ENCODE data around the gene IFITM2. TPM values are rescaled to one million over a fixed set of nuclear protein-coding genes. Genes with fewer than 3 reads are reported as not detected.

IFITM2 gene
- total and polyA plus RNA-seq, 4 donors = 75.7 to 4,189 (median 860) TPM

GRCh38 chr11:353179-353873, 45.7 kb downstream of the IFITM2 start:
- TF ChIP-seq CTCF (IDR thresholded peaks at IDR 0.05; ENCODE audit: control extremely low read depth, extremely low read depth) = no peak
- no peak for ATAC-seq (ENCODE audit: insufficient read depth, low FRiP score)
- Histone ChIP-seq H3K4me1 (ENCODE audit: control insufficient read depth in 5 of 5, insufficient read depth in 5 of 5, low read length in 5 of 5) (peaks cover 0 to 32% (median 8%) of the 10 kb centered on the region in 5 donors), H3K36me3 (ENCODE audit: control insufficient read depth in 4 of 4, insufficient read depth in 4 of 4, low read length in 4 of 4) (peaks cover 0 to 16% (median 1%) of the 10 kb centered on the region in 4 donors), H3K27ac (ENCODE audit: low read depth in 1 of 2, low read length in 1 of 2) (peak overlapping the region; percentile 63 to 87), H3K4me3 (no peak overlapping the region), H3K9me3 (ENCODE audit: control insufficient read depth in 4 of 4, insufficient read depth in 3 of 4, low read length in 3 of 4) (peaks cover 0 to 3% (median 0%) of the 10 kb centered on the region in 4 donors), H3K9ac (ENCODE audit: insufficient read depth in 1 of 2, low read length in 2 of 2) (peak overlapping the region in 1 of 2 donors; percentile 77), H3K27me3 (ENCODE audit: control insufficient read depth in 3 of 3, insufficient read depth in 3 of 3, low read length in 2 of 3) (no peaks in the 10 kb centered on the region)
- peak; percentile 85 to 97 (median 91) for DNase-seq
- 36 to 55% methylated on average over 16 of the region's 16 CpGs for WGBS, 2 donors

GRCh38 chr11:355581-356458, 48.2 kb downstream of the IFITM2 start:
- 4% methylated on average over 39 to 76 of the region's 76 CpGs for WGBS, 2 donors
- H3K27ac ChIP-seq (ENCODE audit: low read depth in 1 of 2, low read length in 1 of 2) = peak overlapping the region; percentile 93 to 96
- DNase-seq = peak; percentile 98 to 99 (median 98)
- no peak overlapping the region for H3K4me3 ChIP-seq
- H3K27me3 ChIP-seq (ENCODE audit: control insufficient read depth in 3 of 3, insufficient read depth in 3 of 3, low read length in 2 of 3) = no peaks in the 10 kb centered on the region
- peak; percentile 78 for ATAC-seq (ENCODE audit: insufficient read depth, low FRiP score)
- H3K9me3 ChIP-seq (ENCODE audit: control insufficient read depth in 4 of 4, insufficient read depth in 3 of 4, low read length in 3 of 4) = peaks cover 0 to 6% (median 3%) of the 10 kb centered on the region in 4 donors
- peak overlapping the region; percentile 27 to 84 for H3K9ac ChIP-seq (ENCODE audit: insufficient read depth in 1 of 2, low read length in 2 of 2)
- H3K36me3 ChIP-seq (ENCODE audit: control insufficient read depth in 4 of 4, insufficient read depth in 4 of 4, low read length in 4 of 4) = peaks cover 0 to 16% (median 1%) of the 10 kb centered on the region in 4 donors
- TF ChIP-seq CTCF (IDR thresholded peaks at IDR 0.05; ENCODE audit: control extremely low read depth, extremely low read depth) = no peak
- H3K4me1 ChIP-seq (ENCODE audit: control insufficient read depth in 5 of 5, insufficient read depth in 5 of 5, low read length in 5 of 5) = peaks cover 0 to 32% (median 8%) of the 10 kb centered on the region in 5 donors

- Histone ChIP-seq H3K27ac (ENCODE audit: low read depth in 1 of 2, low read length in 1 of 2) (no peak overlapping the region), H3K9ac (ENCODE audit: insufficient read depth in 1 of 2, low read length in 2 of 2) (no peak overlapping the region), H3K27me3 (ENCODE audit: control insufficient read depth in 3 of 3, insufficient read depth in 3 of 3, low read length in 2 of 3) (no peaks in the 10 kb centered on the region), H3K9me3 (ENCODE audit: control insufficient read depth in 4 of 4, insufficient read depth in 3 of 4, low read length in 3 of 4) (peaks cover 0 to 7% (median 4%) of the 10 kb centered on the region in 4 donors), H3K36me3 (ENCODE audit: control insufficient read depth in 4 of 4, insufficient read depth in 4 of 4, low read length in 4 of 4) (peaks cover 0 to 16% (median 1%) of the 10 kb centered on the region in 4 donors), H3K4me3 (no peak overlapping the region), H3K4me1 (ENCODE audit: control insufficient read depth in 5 of 5, insufficient read depth in 5 of 5, low read length in 5 of 5) (peaks cover 0 to 32% (median 8%) of the 10 kb centered on the region in 5 donors)
- ATAC-seq (ENCODE audit: insufficient read depth, low FRiP score) = no peak
- 77 to 81% methylated on average over 6 of the region's 6 CpGs for WGBS, 2 donors
- DNase-seq = no peak
- TF ChIP-seq CTCF (IDR thresholded peaks at IDR 0.05; ENCODE audit: control extremely low read depth, extremely low read depth) = no peak
These were observed 49.0 kb downstream of the IFITM2 start for GRCh38 chr11:356610-357009.

Measured in lung (tissue), 12 donors.